ENCODE measurements around the gene LNX1. TPM values are rescaled to one million over a fixed set of nuclear protein-coding genes. Genes with fewer than 3 reads are reported as not detected.

The LNX1 gene
- total and polyA plus RNA-seq, 9 of the 15 experiments (the other 6 are each of a cell fraction or from before 2014, with no cell fraction given), result 0.40 to 3.6 (median 2.2) TPM

GRCh38 chr4:53536328-53536727 lies 55.0 kb downstream of the LNX1 start (continued):
- TF ChIP-seq, protein P1, sequence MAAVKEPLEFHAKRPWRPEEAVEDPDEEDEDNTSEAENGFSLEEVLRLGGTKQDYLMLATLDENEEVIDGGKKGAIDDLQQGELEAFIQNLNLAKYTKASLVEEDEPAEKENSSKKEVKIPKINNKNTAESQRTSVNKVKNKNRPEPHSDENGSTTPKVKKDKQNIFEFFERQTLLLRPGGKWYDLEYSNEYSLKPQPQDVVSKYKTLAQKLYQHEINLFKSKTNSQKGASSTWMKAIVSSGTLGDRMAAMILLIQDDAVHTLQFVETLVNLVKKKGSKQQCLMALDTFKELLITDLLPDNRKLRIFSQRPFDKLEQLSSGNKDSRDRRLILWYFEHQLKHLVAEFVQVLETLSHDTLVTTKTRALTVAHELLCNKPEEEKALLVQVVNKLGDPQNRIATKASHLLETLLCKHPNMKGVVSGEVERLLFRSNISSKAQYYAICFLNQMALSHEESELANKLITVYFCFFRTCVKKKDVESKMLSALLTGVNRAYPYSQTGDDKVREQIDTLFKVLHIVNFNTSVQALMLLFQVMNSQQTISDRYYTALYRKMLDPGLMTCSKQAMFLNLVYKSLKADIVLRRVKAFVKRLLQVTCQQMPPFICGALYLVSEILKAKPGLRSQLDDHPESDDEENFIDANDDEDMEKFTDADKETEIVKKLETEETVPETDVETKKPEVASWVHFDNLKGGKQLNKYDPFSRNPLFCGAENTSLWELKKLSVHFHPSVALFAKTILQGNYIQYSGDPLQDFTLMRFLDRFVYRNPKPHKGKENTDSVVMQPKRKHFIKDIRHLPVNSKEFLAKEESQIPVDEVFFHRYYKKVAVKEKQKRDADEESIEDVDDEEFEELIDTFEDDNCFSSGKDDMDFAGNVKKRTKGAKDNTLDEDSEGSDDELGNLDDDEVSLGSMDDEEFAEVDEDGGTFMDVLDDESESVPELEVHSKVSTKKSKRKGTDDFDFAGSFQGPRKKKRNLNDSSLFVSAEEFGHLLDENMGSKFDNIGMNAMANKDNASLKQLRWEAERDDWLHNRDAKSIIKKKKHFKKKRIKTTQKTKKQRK (IDR thresholded peaks at IDR 0.05; ENCODE audit: borderline replicate concordance, low read depth, low read length), result no peak
- TF ChIP-seq THAP12 (CRISPR knock-in tag; IDR thresholded peaks at IDR 0.05) (no peak), ZC3H4 (CRISPR knock-in tag; IDR thresholded peaks at IDR 0.05; ENCODE audit: borderline replicate concordance) (no peak), ZNF785 (CRISPR knock-in tag; IDR thresholded peaks at IDR 0.05) (no peak)

DNA sequence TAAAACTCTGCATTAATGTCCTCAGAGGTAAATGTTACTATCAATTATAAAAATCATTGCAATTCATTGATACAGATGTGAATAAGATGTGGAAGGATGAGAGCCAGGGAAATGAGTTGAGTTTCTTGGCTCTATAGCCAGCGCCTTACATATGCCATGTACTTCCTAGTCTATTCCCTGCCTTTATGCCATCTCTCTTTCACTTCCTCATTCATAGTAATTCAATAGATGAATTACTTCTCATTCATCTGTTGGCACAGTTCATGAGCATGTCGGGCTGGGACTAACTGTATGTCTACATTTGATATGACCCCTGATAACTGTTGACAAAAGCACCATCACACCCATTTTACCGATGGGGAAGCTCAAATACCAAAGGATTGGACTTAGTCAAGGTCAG lies 55.7 kb downstream of the LNX1 start:
- DNase-seq (ENCODE audit: extremely low read depth in 1 of 4, low spot score in 3 of 4) (no peak), FAIRE-seq (no peak), ATAC-seq (no peak)
- H3K4me1 ChIP-seq (replicated peaks in 1 of 2; ENCODE audit: control insufficient read depth in 2 of 2, insufficient read depth in 2 of 2, low read length in 2 of 2), result no peaks in the 10 kb centered on the region
- no peak overlapping the region for H3K4me2 ChIP-seq (ENCODE audit: insufficient read depth, low read length)
- H3K27ac ChIP-seq (ENCODE audit: extremely low read depth, low read depth, low read length), result no peak overlapping the region
- 2% methylated on average over 3 of the region's 3 CpGs for WGBS (ENCODE audit: insufficient coverage, low coverage, missing lambda C conversion rate)
- no peaks in the 10 kb centered on the region for H3K36me3 ChIP-seq (ENCODE audit: control insufficient read depth, insufficient read depth, low read length)
- H3K79me2 ChIP-seq (ENCODE audit: control insufficient read depth, insufficient read depth, low read length), result no peaks in the 10 kb centered on the region
- POLR2A ChIA-PET, result no interaction called here
- CTCF ChIA-PET (ENCODE audit: low intra/inter-chr PET ratio), result no interaction called here
- no peak overlapping the region for H3K4me3 ChIP-seq
- no peaks in the 10 kb centered on the region for H3K9me1 ChIP-seq (ENCODE audit: control insufficient read depth, insufficient read depth, low read length)
- BruUV-seq (replicated peaks), result no TSS peak
- no peak for TF ChIP-seq HDAC6 (IDR thresholded peaks at IDR 0.05; ENCODE audit: low read depth, low read length)
- TF ChIP-seq POLR2H (tag; IDR thresholded peaks at IDR 0.05; ENCODE audit: low read depth), result no peak
- TF ChIP-seq ZNF449 (CRISPR knock-in tag; IDR thresholded peaks at IDR 0.05), result no peak
- TF ChIP-seq, protein P2, sequence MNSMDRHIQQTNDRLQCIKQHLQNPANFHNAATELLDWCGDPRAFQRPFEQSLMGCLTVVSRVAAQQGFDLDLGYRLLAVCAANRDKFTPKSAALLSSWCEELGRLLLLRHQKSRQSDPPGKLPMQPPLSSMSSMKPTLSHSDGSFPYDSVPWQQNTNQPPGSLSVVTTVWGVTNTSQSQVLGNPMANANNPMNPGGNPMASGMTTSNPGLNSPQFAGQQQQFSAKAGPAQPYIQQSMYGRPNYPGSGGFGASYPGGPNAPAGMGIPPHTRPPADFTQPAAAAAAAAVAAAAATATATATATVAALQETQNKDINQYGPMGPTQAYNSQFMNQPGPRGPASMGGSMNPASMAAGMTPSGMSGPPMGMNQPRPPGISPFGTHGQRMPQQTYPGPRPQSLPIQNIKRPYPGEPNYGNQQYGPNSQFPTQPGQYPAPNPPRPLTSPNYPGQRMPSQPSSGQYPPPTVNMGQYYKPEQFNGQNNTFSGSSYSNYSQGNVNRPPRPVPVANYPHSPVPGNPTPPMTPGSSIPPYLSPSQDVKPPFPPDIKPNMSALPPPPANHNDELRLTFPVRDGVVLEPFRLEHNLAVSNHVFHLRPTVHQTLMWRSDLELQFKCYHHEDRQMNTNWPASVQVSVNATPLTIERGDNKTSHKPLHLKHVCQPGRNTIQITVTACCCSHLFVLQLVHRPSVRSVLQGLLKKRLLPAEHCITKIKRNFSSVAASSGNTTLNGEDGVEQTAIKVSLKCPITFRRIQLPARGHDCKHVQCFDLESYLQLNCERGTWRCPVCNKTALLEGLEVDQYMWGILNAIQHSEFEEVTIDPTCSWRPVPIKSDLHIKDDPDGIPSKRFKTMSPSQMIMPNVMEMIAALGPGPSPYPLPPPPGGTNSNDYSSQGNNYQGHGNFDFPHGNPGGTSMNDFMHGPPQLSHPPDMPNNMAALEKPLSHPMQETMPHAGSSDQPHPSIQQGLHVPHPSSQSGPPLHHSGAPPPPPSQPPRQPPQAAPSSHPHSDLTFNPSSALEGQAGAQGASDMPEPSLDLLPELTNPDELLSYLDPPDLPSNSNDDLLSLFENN (IDR thresholded peaks at IDR 0.05; ENCODE audit: low read depth in 2 of 2, low read length in 2 of 2), result no peak
- in situ Hi-C loops (cut with MboI) (no loop called here), intact Hi-C loops (cut with micrococcal nuclease) (no loop called here)
- H3K27me3 ChIP-seq (ENCODE audit: control insufficient read depth in 2 of 2, insufficient read depth in 2 of 2, low read length in 2 of 2), result peaks cover 4 to 29% of the 10 kb centered on the region in 2 experiments; a peak in 2 of 5 replicates
- H4K20me1 ChIP-seq (replicated peaks; ENCODE audit: control insufficient read depth, insufficient read depth, low read length), result no peaks in the 10 kb centered on the region
- H3K9ac ChIP-seq (ENCODE audit: insufficient read depth in 1 of 2, low read depth in 2 of 2, low read length in 2 of 2), result no peak overlapping the region
- H2AFZ ChIP-seq (ENCODE audit: low read depth, low read length), result no peak overlapping the region
- no peaks in the 10 kb centered on the region for H3K9me3 ChIP-seq (replicated peaks; ENCODE audit: control insufficient read depth, insufficient read depth, low read depth, low read length)
